Spleen (tissue), 7 donors: ENCODE data around the gene LRRTM1.

Experiments
- CTCF ChIP-seq, 11 experiments: fragments of 200-600 bp in 7 of 11; fragments of 450-650 bp in 4 of 11; sonication (generic) in 4 of 11; IDR thresholded peaks in 8 of 11; conservative IDR thresholded peaks in 3 of 11; 1 replicate in 7 of 11; 2 replicates in 4 of 11; pipeline versions ENCODE4 v1.4.0 to v1.8.0; 2016 to 2021; ENCODE audit warnings: antibody characterized with exemption in 11 of 11, inconsistent platforms in 4 of 11, mild to moderate bottlenecking in 1 of 11
- POLR2A ChIP-seq, 3 donors: fragments of 450-650 bp; IDR thresholded peaks; one replicate each; pipeline ENCODE4 v1.5.1; 2017; ENCODE audit warnings: antibody characterized with exemption in 3 of 3, mild to moderate bottlenecking in 1 of 3
- donor health status: DM: no; HTN: no; CAD: no; lungs with moderate emphysema.
- donor health status: DM: no; HTN: no; CAD: no.
- donor health status: DM: no; HTN: no; CAD: no.

DNA sequence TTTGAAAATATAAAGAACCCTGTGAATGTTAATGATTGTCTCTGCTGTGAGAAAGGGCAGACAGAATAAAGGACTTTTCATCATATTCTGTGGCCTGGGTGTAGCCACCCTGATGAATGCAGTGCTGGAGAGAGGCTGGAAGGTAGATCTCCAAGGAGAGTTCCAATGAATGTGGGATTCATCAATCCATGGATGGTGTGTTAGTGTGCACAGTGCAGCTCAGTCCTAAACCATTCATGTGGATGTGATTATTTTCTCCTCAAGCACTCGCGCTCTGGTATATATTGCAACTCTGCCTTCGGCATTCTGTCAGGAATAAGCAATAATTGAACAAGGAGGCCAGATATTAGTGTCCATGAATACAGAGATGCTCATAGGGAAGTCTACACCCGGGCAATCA, 47.1 kb downstream of the LRRTM1 start:
- TF ChIP-seq CTCF (IDR thresholded peaks at IDR 0.05 in 8 of 11, conservative IDR thresholded peaks at IDR 0.05 in 3 of 11) (no peak), POLR2A (IDR thresholded peaks at IDR 0.05) (no peak)
